GM12878 (cell line): Measurements from ENCODE around the gene IL17RE.

Experiments
- ATF2 ChIP-seq: IDR thresholded peaks from 2 replicates; pipeline ENCODE4 v1.6.1; 2012; ENCODE audit warnings: low read length, inconsistent platforms
- CTCF ChIP-seq, 3 experiments: IDR thresholded peaks in 2 of 3; conservative IDR thresholded peaks in 1 of 3; 2 replicates each; pipeline ENCODE4 v1.5.1; 2011; ENCODE audit warnings: low read depth in 3 of 3, low read length in 3 of 3, mild to moderate bottlenecking in 3 of 3, control low read depth in 2 of 3, moderate library complexity in 2 of 3, inconsistent platforms in 1 of 3, mixed read lengths in 1 of 3; ENCODE audit not compliant: control insufficient read depth in 2 of 3, insufficient read depth in 1 of 3; ENCODE audit errors: extremely low read depth in 1 of 3
- E2F8 ChIP-seq: fragments of 450-650 bp; IDR thresholded peaks from 2 replicates; pipeline ENCODE4 v1.6.1; 2018; ENCODE audit warnings: mild to moderate bottlenecking, low read depth, moderate library complexity; ENCODE audit not compliant: partially characterized antibody
- EGR1 ChIP-seq, 2 experiments: IDR thresholded peaks; 1 replicate in 1 of 2; 2 replicates in 1 of 2; pipeline ENCODE4 v1.6.1; 2011 to 2012; ENCODE audit warnings: low read depth in 2 of 2, low read length in 2 of 2, borderline replicate concordance in 1 of 2, mild to moderate bottlenecking in 1 of 2, moderate library complexity in 1 of 2
- FOXM1 ChIP-seq: IDR thresholded peaks from 2 replicates; pipeline ENCODE4 v1.6.1; 2012; ENCODE audit warnings: low read depth, mild to moderate bottlenecking, inconsistent platforms, low read length, moderate library complexity
- IKZF1 ChIP-seq: fragments of 450-650 bp; conservative IDR thresholded peaks from 2 replicates; pipeline ENCODE4 v1.6.1; 2017; ENCODE audit warnings: antibody characterized with exemption, mild to moderate bottlenecking
- JUND ChIP-seq: IDR thresholded peaks from 2 replicates; pipeline ENCODE4 v1.6.1; 2012; ENCODE audit warnings: low read depth, mild to moderate bottlenecking, low read length, improper control_type of control experiment, moderate library complexity
- MYC ChIP-seq: IDR thresholded peaks from 2 replicates; pipeline ENCODE4 v1.6.1; 2011; ENCODE audit warnings: mild to moderate bottlenecking, low read length, moderate library complexity, inconsistent platforms; ENCODE audit not compliant: insufficient read depth, insufficient replicate concordance, insufficient read length, severe bottlenecking
- PML ChIP-seq: IDR thresholded peaks from 2 replicates; pipeline ENCODE4 v1.6.1; 2012; ENCODE audit warnings: low read length, inconsistent platforms
- PRDM15 ChIP-seq: fragments of 450-650 bp; formaldehyde crosslinking; IDR thresholded peaks from 2 replicates; pipeline ENCODE4 v1.4.0; 2020; ENCODE audit warnings: mild to moderate bottlenecking, moderate library complexity

GRCh38 chr3:9893739-9894138 is 8.9 kb upstream of the IL17RE start:
- TF ChIP-seq CTCF (IDR thresholded peaks at IDR 0.05 in 2 of 3, conservative IDR thresholded peaks at IDR 0.05 in 1 of 3; ENCODE audit: control insufficient read depth in 2 of 3, extremely low read depth in 1 of 3, insufficient read depth in 1 of 3, low read depth in 3 of 3, low read length in 3 of 3), result no peak
- TF ChIP-seq MYC, result no peak
- TF ChIP-seq EGR1 (IDR thresholded peaks at IDR 0.05; ENCODE audit: borderline replicate concordance in 1 of 2, low read depth in 2 of 2, low read length in 2 of 2), result no peak
- no peak for TF ChIP-seq JUND
- no peak for TF ChIP-seq PML
- no peak for TF ChIP-seq PRDM15 (CRISPR knock-in tag)
- TF ChIP-seq ATF2, result no peak
- TF ChIP-seq E2F8, result no peak
- no peak for TF ChIP-seq IKZF1
- no peak for TF ChIP-seq FOXM1
